GM23338 (cell line): ENCODE data around the gene N4BP2L1. TPM values are rescaled to one million over a fixed set of nuclear protein-coding genes. Genes with fewer than 3 reads are reported as not detected.

ENCODE experiments used
- ATAC-seq: fragments of 200-7000 bp; cut with Tn5 transposase; 3 replicates; pipeline ENCODE4 v1.9.1; 2020
- DNase-seq: peaks from one replicate; pipeline ENCODE4 v3.0.0-alpha.2; 2015; ENCODE audit warnings: low spot score
- H2AFZ ChIP-seq: fragments of 200-600 bp; sonication (generic); 2 replicates; pipeline ENCODE4 v1.8.0; 2016; ENCODE audit warnings: antibody characterized with exemption, mild to moderate bottlenecking, moderate library complexity
- H3F3A ChIP-seq: fragments of 200-600 bp; sonication (generic); replicated peaks from 2 replicates; pipeline ENCODE4 v1.8.0; 2017; ENCODE audit warnings: antibody characterized with exemption, mixed run types, low read depth
- H3K27ac ChIP-seq: fragments of 200-600 bp; sonication (generic); 2 replicates; pipeline ENCODE4 v1.6.1; 2016; ENCODE audit warnings: low read depth
- H3K27me3 ChIP-seq: fragments of 200-600 bp; sonication (generic); 2 replicates; pipeline ENCODE4 v1.8.0; 2016; ENCODE audit warnings: mild to moderate bottlenecking, mixed run types, moderate library complexity; ENCODE audit not compliant: insufficient read depth
- H3K36me3 ChIP-seq: fragments of 200-600 bp; sonication (generic); 2 replicates; pipeline ENCODE4 v1.8.0; 2016; ENCODE audit warnings: mild to moderate bottlenecking; ENCODE audit not compliant: insufficient read depth
- H3K4me1 ChIP-seq: fragments of 200-600 bp; sonication (generic); 2 replicates; pipeline ENCODE4 v1.8.0; 2016; ENCODE audit warnings: mild to moderate bottlenecking, moderate library complexity; ENCODE audit not compliant: insufficient read depth
- H3K4me2 ChIP-seq: fragments of 200-600 bp; sonication (generic); 2 replicates; pipeline ENCODE4 v1.7.1; 2017; ENCODE audit warnings: mixed run types
- H3K4me3 ChIP-seq: fragments of 200-600 bp; sonication (generic); 2 replicates; pipeline ENCODE4 v1.6.1; 2016; ENCODE audit warnings: mixed run types
- H3K79me2 ChIP-seq: fragments of 200-600 bp; sonication (generic); replicated peaks from 2 replicates; pipeline ENCODE4 v1.8.0; 2017; ENCODE audit warnings: mild to moderate bottlenecking; ENCODE audit not compliant: insufficient read depth
- H3K9me2 ChIP-seq: fragments of 200-600 bp; sonication (generic); 2 replicates; pipeline ENCODE4 v1.8.0; 2017; ENCODE audit not compliant: insufficient read depth
- H4K20me1 ChIP-seq: fragments of 200-600 bp; sonication (generic); replicated peaks from 2 replicates; pipeline ENCODE4 v1.8.0; 2017; ENCODE audit warnings: mild to moderate bottlenecking; ENCODE audit not compliant: insufficient read depth
- H3K27ac Mint-ChIP-seq: 2 replicates; pipeline ENCODE4 v1.8.0; 2020; ENCODE audit warnings: inconsistent platforms, mild to moderate bottlenecking, moderate library complexity, mixed read lengths
- H3K27me3 Mint-ChIP-seq: 3 replicates; pipeline ENCODE4 v1.8.0; 2022; ENCODE audit warnings: low read depth, mild to moderate bottlenecking, moderate library complexity, mixed read lengths, inconsistent platforms; ENCODE audit not compliant: insufficient read depth, poor library complexity
- H3K36me3 Mint-ChIP-seq: 3 replicates; pipeline ENCODE4 v1.8.0; 2021; ENCODE audit warnings: low read depth, mild to moderate bottlenecking, inconsistent platforms, moderate library complexity, mixed read lengths
- H3K4me1 Mint-ChIP-seq: 3 replicates; pipeline ENCODE4 v1.8.0; 2020; ENCODE audit warnings: mild to moderate bottlenecking, inconsistent platforms, mixed read lengths
- H3K4me3 Mint-ChIP-seq: 3 replicates; pipeline ENCODE4 v1.8.0; 2021; ENCODE audit warnings: moderate library complexity, mild to moderate bottlenecking, inconsistent platforms, mixed read lengths
- H3K9me3 Mint-ChIP-seq: 3 replicates; pipeline ENCODE4 v1.8.0; 2020; ENCODE audit warnings: moderate library complexity, mild to moderate bottlenecking, inconsistent platforms, mixed read lengths
- CREB1 ChIP-seq: fragments of 250-450 bp; sonication (Bioruptor Pico); IDR thresholded peaks from 2 replicates; pipeline ENCODE4 v1.5.0; 2020; ENCODE audit warnings: low read depth, mild to moderate bottlenecking, moderate library complexity
- ETS1 ChIP-seq: IDR thresholded peaks from 2 replicates; pipeline ENCODE4 v1.6.1; 2016; ENCODE audit warnings: antibody characterized with exemption
- EZH2 ChIP-seq: fragments of 200-600 bp; sonication (generic); IDR thresholded peaks from one replicate; pipeline ENCODE4 v1.8.0; 2017; ENCODE audit warnings: antibody characterized with exemption, mild to moderate bottlenecking, low read depth; ENCODE audit not compliant: unreplicated experiment
- EZH2phosphoT487 ChIP-seq: fragments of 200-600 bp; sonication (generic); IDR thresholded peaks from one replicate; pipeline ENCODE4 v1.8.1; 2018; ENCODE audit warnings: antibody characterized with exemption; ENCODE audit not compliant: unreplicated experiment
- JUNB ChIP-seq: IDR thresholded peaks from one replicate; pipeline ENCODE4 v1.6.1; 2016; ENCODE audit warnings: antibody characterized with exemption; ENCODE audit not compliant: unreplicated experiment
- NANOG ChIP-seq: IDR thresholded peaks from 2 replicates; pipeline ENCODE4 v1.6.1; 2016; ENCODE audit warnings: antibody characterized with exemption, borderline replicate concordance
- POLR2AphosphoS5 ChIP-seq: IDR thresholded peaks from 2 replicates; pipeline ENCODE4 v1.6.1; 2016; ENCODE audit warnings: antibody characterized with exemption, low read depth
- REST ChIP-seq: IDR thresholded peaks from one replicate; pipeline ENCODE4 v1.6.1; 2018; ENCODE audit warnings: antibody characterized with exemption; ENCODE audit not compliant: unreplicated experiment
- STAT1 ChIP-seq: IDR thresholded peaks from one replicate; pipeline ENCODE4 v1.6.1; 2016; ENCODE audit warnings: antibody characterized with exemption; ENCODE audit not compliant: unreplicated experiment
- ZNF114 ChIP-seq: fragments of 250-450 bp; sonication (Bioruptor Pico); IDR thresholded peaks from 2 replicates; pipeline ENCODE4 v1.5.0; 2020; ENCODE audit warnings: mild to moderate bottlenecking, moderate library complexity
- ZNF331 ChIP-seq: fragments of 250-450 bp; sonication (Bioruptor Pico); IDR thresholded peaks from 2 replicates; pipeline ENCODE4 v1.5.0; 2020; ENCODE audit warnings: low read depth, mild to moderate bottlenecking, moderate library complexity
- polyA plus RNA-seq: library from polyadenylated mRNA; unstranded; fragments of >200 nt; fragmentation: Nextera tagmentation; extraction: Ambion mirVana; gene quantifications from 2 replicates; pipeline ENCODE4 v1.2.1, GENCODE V29; 2016
- total RNA-seq: library from RNA; depleted of rRNA; stranded (reverse); fragments of >200 nt; shearing (Covaris generic); gene quantifications from 2 replicates; pipeline ENCODE4 v1.2.3, GENCODE V29; 2014
- TF ChIP-seq, protein P1 (sequence below): fragments of 250-450 bp; sonication (Bioruptor Pico); IDR thresholded peaks from 2 replicates; pipeline ENCODE4 v1.5.0; 2020; ENCODE audit warnings: mild to moderate bottlenecking, moderate library complexity
- TF ChIP-seq, protein P2 (sequence below), 2 experiments: fragments of 200-600 bp in 1 of 2; sonication (generic) in 1 of 2; conservative IDR thresholded peaks; 2 replicates each; pipeline versions ENCODE4 v1.5.1 to v1.6.1; 2016 to 2017; ENCODE audit warnings: antibody characterized with exemption in 2 of 2, low read depth in 2 of 2, mild to moderate bottlenecking in 2 of 2, moderate library complexity in 1 of 2

The N4BP2L1 gene
- total and polyA plus RNA-seq, 2 experiments from 2014 or later, result 3.3 to 4.1 TPM

DNA sequence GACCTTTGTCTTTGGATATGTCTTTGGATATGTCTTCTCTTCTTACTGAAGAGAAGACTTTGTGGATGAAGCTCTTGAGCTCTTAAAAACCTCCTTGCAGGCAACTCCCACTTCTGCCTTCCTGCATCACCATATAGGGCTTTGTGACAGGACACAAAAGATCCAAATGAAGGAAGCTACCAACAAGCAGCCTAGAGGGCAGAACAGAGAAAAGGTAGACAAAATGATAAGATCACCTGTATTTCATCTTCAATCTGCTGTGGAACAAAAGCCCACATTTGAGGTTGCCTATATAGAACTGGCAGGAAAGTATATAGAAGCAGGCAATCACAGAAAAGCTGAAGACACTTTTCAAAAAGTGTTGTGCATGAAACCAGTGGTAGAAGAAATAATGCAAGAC is 42.5 kb downstream of the N4BP2L1 start:
- no peak overlapping the region for H3K27ac ChIP-seq
- no peaks in the 10 kb centered on the region for H3K9me3 Mint-ChIP-seq
- peaks cover under 1% of the 10 kb centered on the region; the same call in 2 of the 3 replicates for H3K4me1 Mint-ChIP-seq
- DNase-seq (no peak), ATAC-seq (no peak)
- H2AFZ ChIP-seq, result no peak overlapping the region
- no peak overlapping the region for H3K4me3 Mint-ChIP-seq
- H4K20me1 ChIP-seq, result no peaks in the 10 kb centered on the region
- no peaks in the 10 kb centered on the region for H3K79me2 ChIP-seq
- no peaks in the 10 kb centered on the region for H3K9me2 ChIP-seq
- peaks cover 5% of the 10 kb centered on the region; the same call in 1 of the 2 replicates for H3K4me1 ChIP-seq
- no peak overlapping the region for H3K4me2 ChIP-seq
- H3K27ac Mint-ChIP-seq, result no peak overlapping the region
- H3K36me3 Mint-ChIP-seq, result peaks cover under 1% of the 10 kb centered on the region; the same call in 1 of the 3 replicates
- no peaks in the 10 kb centered on the region for H3K27me3 ChIP-seq
- TF ChIP-seq POLR2AphosphoS5 (no peak), EZH2phosphoT487 (no peak), CREB1 (CRISPR knock-in tag) (no peak), EZH2 (no peak), ETS1 (no peak), JUNB (no peak), ZNF114 (CRISPR knock-in tag) (no peak), STAT1 (no peak), REST (no peak), NANOG (no peak), ZNF331 (CRISPR knock-in tag) (no peak)
- TF ChIP-seq, protein P1, sequence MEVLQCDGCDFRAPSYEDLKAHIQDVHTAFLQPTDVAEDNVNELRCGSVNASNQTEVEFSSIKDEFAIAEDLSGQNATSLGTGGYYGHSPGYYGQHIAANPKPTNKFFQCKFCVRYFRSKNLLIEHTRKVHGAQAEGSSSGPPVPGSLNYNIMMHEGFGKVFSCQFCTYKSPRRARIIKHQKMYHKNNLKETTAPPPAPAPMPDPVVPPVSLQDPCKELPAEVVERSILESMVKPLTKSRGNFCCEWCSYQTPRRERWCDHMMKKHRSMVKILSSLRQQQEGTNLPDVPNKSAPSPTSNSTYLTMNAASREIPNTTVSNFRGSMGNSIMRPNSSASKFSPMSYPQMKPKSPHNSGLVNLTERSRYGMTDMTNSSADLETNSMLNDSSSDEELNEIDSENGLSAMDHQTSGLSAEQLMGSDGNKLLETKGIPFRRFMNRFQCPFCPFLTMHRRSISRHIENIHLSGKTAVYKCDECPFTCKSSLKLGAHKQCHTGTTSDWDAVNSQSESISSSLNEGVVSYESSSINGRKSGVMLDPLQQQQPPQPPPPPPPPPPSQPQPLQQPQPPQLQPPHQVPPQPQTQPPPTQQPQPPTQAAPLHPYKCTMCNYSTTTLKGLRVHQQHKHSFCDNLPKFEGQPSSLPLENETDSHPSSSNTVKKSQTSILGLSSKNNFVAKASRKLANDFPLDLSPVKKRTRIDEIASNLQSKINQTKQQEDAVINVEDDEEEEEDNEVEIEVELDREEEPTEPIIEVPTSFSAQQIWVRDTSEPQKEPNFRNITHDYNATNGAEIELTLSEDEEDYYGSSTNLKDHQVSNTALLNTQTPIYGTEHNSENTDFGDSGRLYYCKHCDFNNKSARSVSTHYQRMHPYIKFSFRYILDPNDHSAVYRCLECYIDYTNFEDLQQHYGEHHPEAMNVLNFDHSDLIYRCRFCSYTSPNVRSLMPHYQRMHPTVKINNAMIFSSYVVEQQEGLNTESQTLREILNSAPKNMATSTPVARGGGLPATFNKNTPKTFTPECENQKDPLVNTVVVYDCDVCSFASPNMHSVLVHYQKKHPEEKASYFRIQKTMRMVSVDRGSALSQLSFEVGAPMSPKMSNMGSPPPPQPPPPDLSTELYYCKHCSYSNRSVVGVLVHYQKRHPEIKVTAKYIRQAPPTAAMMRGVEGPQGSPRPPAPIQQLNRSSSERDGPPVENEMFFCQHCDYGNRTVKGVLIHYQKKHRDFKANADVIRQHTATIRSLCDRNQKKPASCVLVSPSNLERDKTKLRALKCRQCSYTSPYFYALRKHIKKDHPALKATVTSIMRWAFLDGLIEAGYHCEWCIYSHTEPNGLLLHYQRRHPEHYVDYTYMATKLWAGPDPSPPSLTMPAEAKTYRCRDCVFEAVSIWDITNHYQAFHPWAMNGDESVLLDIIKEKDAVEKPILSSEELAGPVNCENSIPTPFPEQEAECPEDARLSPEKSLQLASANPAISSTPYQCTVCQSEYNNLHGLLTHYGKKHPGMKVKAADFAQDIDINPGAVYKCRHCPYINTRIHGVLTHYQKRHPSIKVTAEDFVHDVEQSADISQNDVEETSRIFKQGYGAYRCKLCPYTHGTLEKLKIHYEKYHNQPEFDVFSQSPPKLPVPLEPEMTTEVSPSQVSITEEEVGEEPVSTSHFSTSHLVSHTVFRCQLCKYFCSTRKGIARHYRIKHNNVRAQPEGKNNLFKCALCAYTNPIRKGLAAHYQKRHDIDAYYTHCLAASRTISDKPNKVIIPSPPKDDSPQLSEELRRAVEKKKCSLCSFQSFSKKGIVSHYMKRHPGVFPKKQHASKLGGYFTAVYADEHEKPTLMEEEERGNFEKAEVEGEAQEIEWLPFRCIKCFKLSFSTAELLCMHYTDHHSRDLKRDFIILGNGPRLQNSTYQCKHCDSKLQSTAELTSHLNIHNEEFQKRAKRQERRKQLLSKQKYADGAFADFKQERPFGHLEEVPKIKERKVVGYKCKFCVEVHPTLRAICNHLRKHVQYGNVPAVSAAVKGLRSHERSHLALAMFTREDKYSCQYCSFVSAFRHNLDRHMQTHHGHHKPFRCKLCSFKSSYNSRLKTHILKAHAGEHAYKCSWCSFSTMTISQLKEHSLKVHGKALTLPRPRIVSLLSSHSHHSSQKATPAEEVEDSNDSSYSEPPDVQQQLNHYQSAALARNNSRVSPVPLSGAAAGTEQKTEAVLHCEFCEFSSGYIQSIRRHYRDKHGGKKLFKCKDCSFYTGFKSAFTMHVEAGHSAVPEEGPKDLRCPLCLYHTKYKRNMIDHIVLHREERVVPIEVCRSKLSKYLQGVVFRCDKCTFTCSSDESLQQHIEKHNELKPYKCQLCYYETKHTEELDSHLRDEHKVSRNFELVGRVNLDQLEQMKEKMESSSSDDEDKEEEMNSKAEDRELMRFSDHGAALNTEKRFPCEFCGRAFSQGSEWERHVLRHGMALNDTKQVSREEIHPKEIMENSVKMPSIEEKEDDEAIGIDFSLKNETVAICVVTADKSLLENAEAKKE (CRISPR knock-in tag), result no peak
- TF ChIP-seq, protein P2, sequence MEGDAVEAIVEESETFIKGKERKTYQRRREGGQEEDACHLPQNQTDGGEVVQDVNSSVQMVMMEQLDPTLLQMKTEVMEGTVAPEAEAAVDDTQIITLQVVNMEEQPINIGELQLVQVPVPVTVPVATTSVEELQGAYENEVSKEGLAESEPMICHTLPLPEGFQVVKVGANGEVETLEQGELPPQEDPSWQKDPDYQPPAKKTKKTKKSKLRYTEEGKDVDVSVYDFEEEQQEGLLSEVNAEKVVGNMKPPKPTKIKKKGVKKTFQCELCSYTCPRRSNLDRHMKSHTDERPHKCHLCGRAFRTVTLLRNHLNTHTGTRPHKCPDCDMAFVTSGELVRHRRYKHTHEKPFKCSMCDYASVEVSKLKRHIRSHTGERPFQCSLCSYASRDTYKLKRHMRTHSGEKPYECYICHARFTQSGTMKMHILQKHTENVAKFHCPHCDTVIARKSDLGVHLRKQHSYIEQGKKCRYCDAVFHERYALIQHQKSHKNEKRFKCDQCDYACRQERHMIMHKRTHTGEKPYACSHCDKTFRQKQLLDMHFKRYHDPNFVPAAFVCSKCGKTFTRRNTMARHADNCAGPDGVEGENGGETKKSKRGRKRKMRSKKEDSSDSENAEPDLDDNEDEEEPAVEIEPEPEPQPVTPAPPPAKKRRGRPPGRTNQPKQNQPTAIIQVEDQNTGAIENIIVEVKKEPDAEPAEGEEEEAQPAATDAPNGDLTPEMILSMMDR (conservative IDR thresholded peaks at IDR 0.05; ENCODE audit: low read depth in 2 of 2), result no peak
- H3K27me3 Mint-ChIP-seq, result no peaks in the 10 kb centered on the region
- H3K36me3 ChIP-seq, result peaks cover 5% of the 10 kb centered on the region; the same call in 1 of the 2 replicates
- no peaks in the 10 kb centered on the region for H3F3A ChIP-seq
- H3K4me3 ChIP-seq, result no peak overlapping the region
